ENCODE measurements around the gene SHC1.

The SHC1 gene

DNA sequence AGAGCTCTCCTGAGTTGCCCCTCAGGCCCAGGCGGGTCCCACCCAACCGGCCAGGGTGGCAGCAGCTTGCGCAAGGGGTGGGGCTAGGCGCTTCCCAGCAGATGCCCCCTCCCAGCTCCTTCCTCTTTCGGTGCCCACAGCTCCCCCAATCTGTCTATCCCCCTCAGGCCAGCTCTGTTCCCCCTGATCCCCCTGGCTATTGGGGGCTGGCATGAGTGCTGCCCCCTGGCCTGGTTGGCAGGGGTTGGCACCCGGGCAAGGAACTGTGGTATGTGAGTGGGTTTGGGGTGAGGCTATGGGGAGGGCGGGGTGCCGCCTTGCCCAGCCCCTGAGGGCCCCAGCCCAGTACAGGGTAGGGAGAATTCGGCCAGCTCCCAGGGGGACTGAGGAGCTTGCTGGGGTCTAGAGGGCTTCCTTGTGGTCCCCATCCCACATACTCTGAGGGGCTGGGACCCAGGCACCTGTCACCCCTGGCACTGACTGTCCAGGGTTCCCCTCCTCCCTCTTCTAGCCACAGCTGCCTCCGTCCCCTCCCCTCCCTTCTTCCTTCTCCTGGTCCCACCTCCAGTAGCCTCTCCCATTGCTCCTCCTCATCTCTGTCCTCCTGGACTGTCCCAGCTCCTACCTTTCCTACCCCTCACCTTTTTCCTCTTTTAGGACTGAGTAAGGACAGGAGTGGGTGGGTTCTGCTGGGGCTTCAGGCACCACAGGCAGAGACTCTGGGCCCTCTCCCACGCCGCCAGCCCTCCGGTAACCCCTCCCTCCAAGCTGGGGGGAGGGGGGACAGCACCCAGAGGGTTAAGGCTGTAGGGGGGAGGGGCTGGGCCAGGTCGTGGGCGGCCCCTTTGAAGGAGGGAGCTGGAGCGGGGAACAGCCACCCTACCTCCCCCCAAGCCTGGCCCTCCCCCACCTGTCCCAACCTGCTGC lies 37.7 kb upstream of the SHC1 start:
- DNase-seq (ENCODE audit: low spot score) = no peak

DNA sequence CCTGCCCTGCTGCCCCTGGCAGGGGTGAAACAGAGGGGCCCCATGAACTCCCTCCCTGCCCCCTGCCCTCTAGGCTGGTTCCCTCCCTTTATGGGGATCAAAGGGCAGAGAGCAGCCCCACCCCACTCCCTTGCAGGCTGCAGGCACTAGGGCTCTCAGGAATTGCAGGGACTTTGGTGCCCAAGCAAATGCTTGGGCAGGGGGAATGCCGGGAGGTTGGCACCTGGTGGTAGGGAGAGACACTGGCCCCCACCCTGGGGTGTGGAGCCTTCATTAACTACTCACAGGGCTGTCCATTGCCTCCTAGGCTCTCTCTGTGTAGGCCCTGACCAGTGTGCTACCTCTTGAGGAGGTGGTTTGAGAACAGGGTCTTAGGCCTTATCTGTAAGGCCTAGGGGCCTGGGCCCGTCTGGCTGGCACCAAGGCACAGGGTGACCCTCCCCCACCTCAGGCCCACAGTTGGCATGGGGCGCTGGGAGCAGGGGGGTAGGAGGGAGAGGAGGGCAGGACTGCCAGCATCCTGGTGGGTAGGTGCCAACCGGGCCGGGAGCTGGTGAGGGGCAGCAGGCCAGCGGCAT lies 36.8 kb upstream of the SHC1 start:
- DNase-seq (ENCODE audit: low spot score) = no peak

DNA sequence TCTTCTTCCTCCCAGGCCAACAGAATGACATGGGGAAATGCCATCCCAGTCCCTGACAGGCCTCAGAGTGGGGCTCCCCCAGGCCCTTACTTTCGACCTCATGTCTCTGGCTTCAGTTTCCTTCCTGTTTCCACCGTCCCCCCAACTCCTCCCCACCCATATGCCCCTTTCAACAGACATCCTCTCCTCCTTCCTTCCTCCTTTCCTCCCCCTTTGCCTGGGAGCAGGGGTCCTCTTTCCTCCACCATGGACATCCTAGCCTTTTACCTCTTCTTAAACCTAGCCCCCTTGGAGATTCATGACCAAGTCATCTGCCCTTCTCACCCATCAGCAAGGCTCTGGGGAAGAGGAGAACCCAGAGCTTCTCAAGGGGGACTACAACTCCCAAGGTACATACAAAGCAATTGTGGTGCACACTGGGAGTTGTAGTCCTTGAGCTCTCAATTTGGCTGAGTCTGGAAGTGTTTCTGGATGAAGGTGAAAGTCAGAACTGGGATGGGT lies 36.1 kb upstream of the SHC1 start:
- no peak for DNase-seq (ENCODE audit: low spot score)

DNA sequence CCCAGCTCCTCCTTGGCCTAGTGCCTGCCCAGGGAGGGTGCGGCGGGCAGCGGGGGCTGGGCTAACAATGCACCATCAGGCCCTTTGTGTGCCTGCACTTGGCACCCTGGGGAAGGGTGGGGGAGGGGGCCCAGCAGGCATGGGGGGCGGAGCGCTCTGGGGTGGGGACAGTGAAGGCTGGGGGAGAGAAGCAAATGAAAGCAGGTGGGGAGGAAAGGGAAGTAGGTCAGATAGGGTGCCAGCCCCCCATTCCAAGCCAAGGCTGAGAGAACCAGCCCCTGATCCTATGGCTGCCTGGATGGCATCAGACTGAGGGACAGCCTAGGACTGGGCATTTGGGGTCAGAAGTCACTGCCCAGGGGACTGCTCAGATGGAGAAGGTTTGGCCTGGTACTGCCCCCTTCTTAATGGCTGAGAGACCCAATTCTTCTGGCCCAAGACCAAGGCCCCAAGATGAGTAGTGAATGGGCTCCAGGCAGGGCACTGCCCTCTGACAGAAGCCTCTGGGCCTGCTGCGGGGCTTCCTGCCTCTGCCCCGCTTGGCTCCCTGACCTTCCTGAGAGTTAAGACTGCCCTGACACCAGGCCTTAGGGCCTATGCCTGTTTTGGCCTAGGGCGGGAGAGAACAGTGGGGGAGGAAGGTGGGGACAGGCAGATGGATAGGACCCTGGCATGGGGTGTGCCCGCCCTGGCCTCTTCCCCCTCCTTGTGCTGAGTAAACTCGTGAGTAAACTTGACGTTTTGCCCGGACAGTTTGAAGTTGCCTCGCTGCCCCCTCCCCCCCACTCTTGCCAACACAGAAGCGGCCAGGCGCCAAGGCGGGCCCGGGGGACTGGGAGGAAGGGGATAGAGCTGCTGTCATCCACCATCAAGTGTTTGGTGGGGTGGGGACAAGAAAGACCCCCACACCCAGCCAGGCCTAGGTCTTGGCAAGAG lies 34.8 kb upstream of the SHC1 start:
- peak; percentile 43 for DNase-seq (ENCODE audit: low spot score)

DNA sequence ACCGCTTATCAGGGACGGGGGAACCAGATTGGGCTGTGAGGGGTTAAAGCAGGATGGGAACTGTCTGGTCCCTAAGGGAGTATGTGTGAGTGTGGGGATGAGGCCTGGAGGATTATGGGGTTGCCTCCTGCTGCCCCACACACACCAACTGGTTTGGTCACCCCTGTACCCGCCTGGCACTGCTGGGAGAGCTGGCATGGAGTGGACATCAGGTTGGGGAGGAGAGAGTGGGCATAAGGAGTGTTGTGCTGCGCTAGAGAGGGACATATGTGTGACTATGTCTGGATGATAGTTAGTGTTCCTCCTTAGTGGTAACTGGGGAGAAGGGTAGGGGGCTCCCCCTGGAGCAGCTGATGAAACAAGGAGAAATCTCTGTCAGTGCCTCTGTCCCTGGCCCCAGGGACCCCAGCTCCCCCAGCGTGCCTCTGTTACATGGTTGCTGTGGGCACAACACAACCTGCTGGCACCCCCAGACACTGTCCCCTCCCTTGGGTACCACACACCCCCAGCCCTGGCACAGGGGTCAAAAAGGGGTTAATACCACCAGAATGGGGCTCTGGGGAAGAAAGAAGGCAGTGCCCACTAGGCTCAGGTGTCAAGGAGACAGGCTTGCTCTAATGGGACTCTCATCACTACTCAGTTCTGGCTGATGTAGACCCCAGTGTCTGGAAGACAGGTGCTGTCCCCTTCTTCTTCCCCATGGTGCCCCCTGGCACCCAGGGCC lies 34.0 kb upstream of the SHC1 start:
- no peak for DNase-seq (ENCODE audit: low spot score)

DNA sequence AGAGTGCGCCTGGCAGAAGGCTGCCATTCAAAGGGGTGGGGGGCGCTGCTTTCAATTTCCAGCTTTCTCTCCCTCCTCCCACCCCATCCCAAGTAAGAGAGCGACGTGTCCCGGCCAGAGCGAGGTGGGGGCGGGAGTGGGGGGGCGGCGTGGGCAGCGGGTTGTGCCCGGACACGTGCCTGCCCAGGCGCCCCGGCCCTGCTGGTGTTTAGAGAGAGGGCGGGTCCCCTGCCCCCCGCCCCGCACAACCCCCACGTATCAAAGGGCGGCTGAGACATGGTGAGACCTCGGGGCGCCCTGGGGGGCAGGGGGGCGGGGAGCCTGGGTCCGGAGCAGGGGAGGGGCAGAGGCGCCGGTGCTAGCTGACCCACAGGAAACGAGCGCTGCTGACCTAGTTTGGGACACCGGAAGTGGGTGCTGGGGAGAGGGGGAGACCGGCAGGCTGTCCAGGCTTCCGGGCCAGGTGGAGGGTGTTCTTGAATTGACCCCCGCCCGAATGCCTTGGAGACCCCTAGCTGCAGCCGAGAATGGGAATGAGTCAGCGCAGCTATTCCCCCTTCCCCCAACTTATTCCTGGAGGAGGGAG lies 33.3 kb upstream of the SHC1 start:
- DNase-seq (ENCODE audit: low spot score) = peak; percentile 49

DNA sequence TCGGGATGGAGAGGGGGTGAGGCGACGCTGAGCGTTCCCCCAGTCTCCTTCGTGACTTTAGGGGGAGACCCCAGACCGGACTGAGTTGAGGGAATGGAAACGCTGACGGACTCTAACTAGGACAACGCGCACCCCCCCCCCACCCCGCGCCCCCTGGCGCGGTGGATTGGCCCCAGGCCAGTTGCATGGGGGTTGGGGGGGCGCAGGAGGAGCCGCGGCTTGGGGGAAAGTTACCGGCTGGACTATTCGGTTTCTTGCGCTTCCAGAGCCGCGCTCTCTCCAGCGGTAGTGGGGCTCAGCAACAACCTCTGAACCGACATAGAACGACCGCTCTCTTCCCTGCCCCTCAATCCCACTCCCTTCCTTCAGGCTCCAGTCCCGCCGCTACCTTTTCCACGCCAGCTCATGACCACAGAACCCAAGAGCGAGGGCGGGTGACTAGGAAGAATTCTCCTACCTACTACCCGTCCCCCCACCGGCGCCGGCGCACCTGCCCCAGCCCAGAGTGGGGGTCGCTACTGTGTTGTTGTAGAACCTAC lies 32.7 kb upstream of the SHC1 start:
- DNase-seq (ENCODE audit: low spot score) = no peak

- DNase-seq (ENCODE audit: low spot score) = peak; percentile 65
Observed at GRCh38 chr1:155002464-155003226, 32.1 kb upstream of the SHC1 start, which contains the start of gene ZBTB7B. Gene ZBTB7B (plus strand): TSS chr1:155002802. CDS start chr1:155014661, 11,859 bp downstream.

GRCh38 chr1:155001675-155002463 lies 31.3 kb upstream of the SHC1 start:
- DNase-seq (ENCODE audit: low spot score) = peak; percentile 98

DNA sequence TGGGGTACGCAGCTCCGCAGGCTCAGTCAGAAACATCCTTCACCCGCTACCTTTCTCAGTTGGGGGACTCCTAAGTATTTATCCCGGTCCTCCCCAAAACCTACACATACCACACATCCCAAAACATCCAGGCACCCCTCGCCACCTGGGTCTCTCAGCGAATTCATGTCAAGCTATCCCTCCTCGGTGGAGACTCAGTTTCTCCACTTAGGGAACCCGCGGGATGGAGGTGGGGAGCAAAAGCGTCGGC lies 30.8 kb upstream of the SHC1 start:
- no peak for DNase-seq (ENCODE audit: low spot score)

- peak; percentile 83 for DNase-seq (ENCODE audit: low spot score)
Observed at GRCh38 chr1:155000726-155001424, 30.3 kb upstream of the SHC1 start.

GRCh38 chr1:155000411-155000725 lies 29.8 kb upstream of the SHC1 start:
- no peak for DNase-seq (ENCODE audit: low spot score)

GRCh38 chr1:154999571-155000410 lies 29.2 kb upstream of the SHC1 start:
- DNase-seq (ENCODE audit: low spot score) = no peak

DNA sequence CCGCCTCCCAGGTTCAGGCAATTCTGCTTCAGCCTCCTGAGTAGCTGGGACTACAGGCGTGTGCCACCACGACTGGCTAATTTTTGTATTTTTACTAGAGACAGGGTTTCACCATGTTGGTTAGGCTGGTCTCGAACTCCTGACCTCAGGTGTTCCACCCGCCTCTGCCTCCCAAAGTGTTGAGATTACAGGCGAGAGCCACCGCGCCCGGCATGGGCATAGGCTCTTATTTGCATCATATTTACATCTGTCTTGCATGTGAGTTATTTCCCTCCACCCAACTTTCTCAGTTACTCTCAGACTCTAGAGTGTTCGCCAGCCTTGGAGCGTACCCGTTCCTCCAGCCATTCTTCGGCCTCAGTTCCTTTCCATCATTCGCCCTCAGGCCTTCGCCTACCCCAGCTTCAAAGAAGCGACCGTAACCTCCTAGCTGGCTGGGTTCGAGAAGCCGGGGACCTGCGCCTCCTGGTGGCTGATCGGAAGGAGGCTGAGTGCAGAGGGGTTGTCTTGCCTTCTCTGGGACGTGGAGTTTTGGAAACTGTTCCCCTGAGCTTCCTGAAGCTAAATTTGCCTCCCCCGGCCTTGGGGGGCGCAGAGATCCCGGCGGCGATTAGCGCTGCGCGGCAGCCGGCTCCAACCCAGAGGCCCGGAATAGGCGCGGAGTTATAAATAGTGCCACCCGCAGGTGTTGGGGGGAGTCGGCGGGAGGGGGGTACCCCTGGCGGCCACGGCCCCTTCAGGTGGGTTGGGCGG lies 28.4 kb upstream of the SHC1 start:
- DNase-seq (ENCODE audit: low spot score) = peak; percentile 79

DNA sequence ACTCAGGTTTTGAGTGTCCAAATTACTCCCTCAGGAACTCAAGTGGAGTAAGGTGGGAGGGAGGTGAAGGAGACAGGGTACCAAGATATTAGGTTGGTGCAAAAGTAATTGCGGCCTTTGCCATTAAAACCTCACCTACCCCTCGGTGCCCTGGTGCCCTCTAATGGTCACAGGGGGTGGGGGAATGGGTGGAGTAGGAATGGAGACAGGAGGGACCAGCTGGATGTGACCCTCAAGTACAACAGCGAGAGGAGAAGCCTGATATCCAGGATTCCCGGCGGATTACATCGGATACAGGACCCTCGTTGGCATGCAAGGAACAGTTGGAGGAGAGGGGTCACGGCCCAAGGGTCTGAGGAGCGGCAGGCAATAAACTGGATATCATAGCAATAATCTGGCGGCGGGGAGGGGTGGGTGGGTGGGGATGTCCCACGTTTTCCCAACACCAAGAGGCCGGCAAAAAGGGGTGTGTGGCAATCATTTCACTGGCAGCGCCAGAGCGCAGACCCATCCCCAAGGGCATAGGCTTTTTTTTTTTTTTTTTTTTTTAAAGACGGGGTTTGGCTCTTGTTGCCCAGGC lies 27.7 kb upstream of the SHC1 start:
- DNase-seq (ENCODE audit: low spot score) = no peak

- DNase-seq (ENCODE audit: low spot score) = no peak
Observed at GRCh38 chr1:154996966-154997701, 26.6 kb upstream of the SHC1 start.

All from AG20443 (cell line).